Brain microvascular endothelial cell (primary cell): ENCODE data around the gene CHMP4A.
"Not testable (repeated sequence)": the region's sequence is repeated elsewhere in the genome, so short reads cannot be mapped to it uniquely, and the experiment has no call there.

Source experiments
- DNase-seq: peaks from one replicate; pipeline ENCODE4 v3.0.0-alpha.2; 2020
- H3K27ac ChIP-seq: fragments of 250-450 bp; sonication (Bioruptor Pico); 2 replicates; pipeline ENCODE4 v1.5.1; 2020; ENCODE audit warnings: mild to moderate bottlenecking, moderate library complexity
- H3K27me3 ChIP-seq: fragments of 250-450 bp; sonication (Bioruptor Pico); replicated peaks from 2 replicates; pipeline ENCODE4 v1.5.1; 2020; ENCODE audit warnings: mild to moderate bottlenecking
- H3K36me3 ChIP-seq: fragments of 250-450 bp; sonication (Bioruptor Pico); replicated peaks from 2 replicates; pipeline ENCODE4 v1.5.1; 2020; ENCODE audit warnings: mild to moderate bottlenecking
- H3K4me3 ChIP-seq: 2 replicates; pipeline ENCODE4 v1.5.1; 2011; ENCODE audit warnings: low read depth, mild to moderate bottlenecking, control low read depth, low read length, moderate library complexity
- in situ Hi-C: cut with HindIII; loops from 2 replicates; pipeline ENCODE4 v1.10.0; 2017; ENCODE audit warnings: low sequenced_read_pairs, low pct_ligation_motif_present
- TF ChIP-seq, protein P1 (sequence below): IDR thresholded peaks from 2 replicates; pipeline ENCODE4 v1.5.1; 2011; ENCODE audit warnings: low read depth, mild to moderate bottlenecking, moderate library complexity, low read length, control low read depth, inconsistent platforms; ENCODE audit errors: missing control alignments

The CHMP4A gene

DNA sequence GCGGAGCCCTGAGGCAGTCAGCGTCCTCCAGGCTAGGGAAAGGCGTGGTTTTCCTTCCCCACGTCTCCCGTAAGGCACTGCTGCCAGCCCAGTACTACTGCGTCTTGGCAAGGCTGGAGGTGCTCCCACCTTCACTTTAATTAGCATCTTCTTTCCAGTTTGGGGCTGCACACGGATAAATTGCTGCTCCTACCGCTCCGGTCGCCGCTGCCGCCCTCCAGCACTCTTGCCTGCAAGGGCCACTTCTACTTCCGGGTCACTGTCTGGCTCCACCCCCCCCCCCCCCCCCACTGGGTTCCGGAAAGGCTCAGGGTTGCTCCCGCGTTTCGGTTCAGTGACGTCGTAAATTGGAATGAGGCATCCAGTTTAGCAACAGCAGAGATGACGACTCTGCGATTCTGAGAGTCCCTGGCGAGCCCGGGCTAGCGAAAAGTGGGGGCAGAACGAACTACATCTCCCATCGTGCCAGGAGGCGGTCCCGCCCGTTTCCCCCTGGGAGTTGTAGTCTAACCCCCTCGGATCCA, 18.9 kb upstream of the CHMP4A start, which contains the start of gene NEDD8:
Gene NEDD8 (minus strand): TSS at position 247 of the 524 bp plus-strand sequence. CDS start 100 bp downstream, at position 147.
- Histone ChIP-seq H3K36me3 (peaks cover 20% of the 10 kb centered on the region), H3K27ac (peak within 1 kb of the TSS; percentile 85), H3K27me3 (no peaks in the 10 kb centered on the region), H3K4me3 (peak within 1 kb of the TSS; percentile 93)
- in situ Hi-C loops: no loop called here
- peak; percentile 98 for DNase-seq
- TF ChIP-seq, protein P1, sequence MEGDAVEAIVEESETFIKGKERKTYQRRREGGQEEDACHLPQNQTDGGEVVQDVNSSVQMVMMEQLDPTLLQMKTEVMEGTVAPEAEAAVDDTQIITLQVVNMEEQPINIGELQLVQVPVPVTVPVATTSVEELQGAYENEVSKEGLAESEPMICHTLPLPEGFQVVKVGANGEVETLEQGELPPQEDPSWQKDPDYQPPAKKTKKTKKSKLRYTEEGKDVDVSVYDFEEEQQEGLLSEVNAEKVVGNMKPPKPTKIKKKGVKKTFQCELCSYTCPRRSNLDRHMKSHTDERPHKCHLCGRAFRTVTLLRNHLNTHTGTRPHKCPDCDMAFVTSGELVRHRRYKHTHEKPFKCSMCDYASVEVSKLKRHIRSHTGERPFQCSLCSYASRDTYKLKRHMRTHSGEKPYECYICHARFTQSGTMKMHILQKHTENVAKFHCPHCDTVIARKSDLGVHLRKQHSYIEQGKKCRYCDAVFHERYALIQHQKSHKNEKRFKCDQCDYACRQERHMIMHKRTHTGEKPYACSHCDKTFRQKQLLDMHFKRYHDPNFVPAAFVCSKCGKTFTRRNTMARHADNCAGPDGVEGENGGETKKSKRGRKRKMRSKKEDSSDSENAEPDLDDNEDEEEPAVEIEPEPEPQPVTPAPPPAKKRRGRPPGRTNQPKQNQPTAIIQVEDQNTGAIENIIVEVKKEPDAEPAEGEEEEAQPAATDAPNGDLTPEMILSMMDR: no peak

DNA sequence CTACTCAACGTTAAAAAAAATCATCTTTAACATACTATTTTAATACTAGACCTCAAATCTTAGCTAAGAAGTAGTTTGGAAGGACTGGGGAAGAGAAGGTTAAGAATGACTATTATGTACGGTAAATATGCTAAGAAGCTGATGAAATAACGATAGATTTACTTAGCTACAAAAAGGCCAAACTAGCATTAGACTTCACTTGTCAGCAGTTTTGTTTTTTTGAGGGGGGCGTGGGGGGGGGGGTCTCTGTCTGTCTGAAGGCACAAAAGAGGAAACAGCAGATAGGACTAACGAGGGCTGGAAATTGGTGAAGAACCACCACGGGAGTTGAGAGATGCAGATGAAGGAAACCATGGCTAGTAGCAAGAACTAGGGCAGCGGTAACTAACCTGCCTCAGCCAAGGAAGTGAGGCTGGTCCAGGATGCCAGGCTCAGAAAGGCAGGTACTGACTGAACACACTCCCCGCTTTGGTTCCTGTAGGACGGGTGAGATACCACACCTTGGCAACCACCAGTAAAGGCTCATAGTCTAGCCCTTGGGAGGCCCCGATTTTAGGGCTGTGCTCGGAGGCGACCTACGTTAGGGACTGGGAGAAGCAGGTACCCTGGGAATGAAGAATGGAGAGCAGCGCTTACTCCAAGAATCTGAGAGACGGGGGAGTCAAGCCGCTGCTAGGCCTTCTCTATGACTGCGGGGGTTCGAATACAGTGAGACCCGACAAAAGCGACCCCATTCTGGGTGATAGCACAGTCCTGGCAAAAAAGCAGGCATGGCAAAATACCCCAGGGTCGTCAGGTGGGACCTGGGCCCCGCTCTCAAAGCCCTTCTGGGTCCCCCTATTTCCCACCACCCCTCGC, 18.2 kb upstream of the CHMP4A start:
- in situ Hi-C loops: no loop called here
- DNase-seq: no peak
- H3K27ac ChIP-seq: peak overlapping the region; percentile 85
- no peaks in the 10 kb centered on the region for H3K27me3 ChIP-seq
- H3K4me3 ChIP-seq: peak overlapping the region; percentile 93
- TF ChIP-seq, protein P1: no peak
- peaks cover 14% of the 10 kb centered on the region for H3K36me3 ChIP-seq

DNA sequence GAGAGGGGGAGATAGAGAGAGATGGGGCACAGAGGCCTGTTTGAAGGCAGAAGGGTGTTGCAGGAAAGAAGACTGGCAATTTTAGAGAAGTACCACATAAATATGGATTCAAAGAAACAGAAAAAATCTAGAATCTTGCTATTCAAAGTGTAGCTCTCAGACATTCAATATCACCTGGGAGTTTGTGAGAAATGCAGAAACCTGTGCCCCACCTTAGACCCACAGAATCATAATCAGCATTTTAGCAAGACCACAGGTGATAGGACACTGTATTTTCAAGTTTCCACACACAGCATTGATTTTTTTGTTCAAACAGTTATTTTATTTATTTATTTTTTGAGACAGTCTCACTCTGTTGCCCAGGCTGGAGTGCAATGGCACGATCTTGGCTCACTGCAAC, 15.6 kb upstream of the CHMP4A start:
- no peak for DNase-seq
- Histone ChIP-seq H3K27me3 (no peaks in the 10 kb centered on the region), H3K27ac (no peak overlapping the region), H3K36me3 (peaks cover 3% of the 10 kb centered on the region), H3K4me3 (no peak overlapping the region)
- in situ Hi-C loops: no loop called here
- TF ChIP-seq, protein P1: no peak

DNA sequence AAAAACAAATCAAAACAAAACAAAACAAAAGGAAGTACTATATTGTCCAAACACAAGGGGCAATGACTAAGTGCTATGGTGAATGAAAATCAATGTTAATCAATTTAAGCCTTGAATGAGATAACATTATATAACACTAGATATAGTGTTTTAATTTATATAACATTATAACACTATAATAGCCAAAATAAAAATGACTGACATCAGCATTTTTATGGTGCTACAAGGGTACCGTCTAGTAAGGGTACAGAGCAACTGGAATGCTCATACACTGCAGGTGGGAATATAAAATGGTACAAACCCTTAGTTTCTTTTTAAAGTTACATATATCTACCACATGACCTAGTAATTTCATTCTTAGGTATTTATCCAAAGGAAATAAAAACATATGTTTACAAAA, 13.2 kb upstream of the CHMP4A start:
- Histone ChIP-seq H3K27ac (no peak overlapping the region), H3K27me3 (no peaks in the 10 kb centered on the region), H3K36me3 (peaks cover 3% of the 10 kb centered on the region), H3K4me3 (no peak overlapping the region)
- TF ChIP-seq, protein P1: no peak
- in situ Hi-C loops: no loop called here
- no peak for DNase-seq

DNA sequence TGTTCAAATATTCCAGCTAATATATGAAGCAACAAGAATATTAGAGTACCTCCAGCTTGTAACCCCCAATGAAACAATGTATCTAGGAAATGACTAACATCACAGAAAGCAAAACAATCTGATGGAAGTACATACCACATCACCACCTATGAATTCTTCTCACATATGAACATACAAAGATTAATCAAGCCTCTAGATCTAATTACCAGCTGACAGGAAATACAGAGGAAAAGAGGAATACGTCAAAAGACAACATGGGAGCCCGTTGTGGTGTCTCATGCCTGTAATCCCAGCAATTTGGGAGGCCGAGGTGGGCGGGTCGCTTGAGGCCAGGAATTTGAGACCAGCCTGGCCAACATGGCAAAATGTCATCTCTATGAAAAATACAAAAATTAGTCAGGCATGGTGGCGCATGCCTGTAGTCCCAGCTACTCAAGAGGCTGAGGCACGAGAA, 11.4 kb upstream of the CHMP4A start:
- DNase-seq: peak; percentile 78
- peaks cover 3% of the 10 kb centered on the region for H3K36me3 ChIP-seq
- H3K4me3 ChIP-seq: no peak overlapping the region
- peak overlapping the region; percentile 69 for H3K27ac ChIP-seq
- in situ Hi-C loops: no loop called here
- TF ChIP-seq, protein P1: no peak
- no peaks in the 10 kb centered on the region for H3K27me3 ChIP-seq

DNA sequence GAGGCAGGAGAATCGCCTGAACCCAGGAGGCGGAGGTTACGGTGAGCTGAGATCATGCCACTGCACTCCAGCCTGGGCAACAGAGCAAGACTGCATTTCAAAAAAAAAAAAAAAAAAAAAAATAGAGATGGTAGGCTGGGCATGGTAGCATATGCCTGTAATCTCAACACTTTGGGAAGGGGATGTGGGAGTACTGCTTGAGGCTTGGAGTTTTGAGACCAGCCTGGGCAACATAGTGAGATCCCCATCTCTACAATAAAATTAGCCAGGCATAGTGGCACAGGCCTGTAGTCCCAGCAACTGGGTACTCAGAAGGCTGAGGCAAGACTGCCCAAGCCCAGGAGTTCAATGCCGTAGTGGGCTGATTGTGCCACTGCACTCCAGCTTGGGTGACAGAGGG, 9.7 kb upstream of the CHMP4A start:
- H3K4me3 ChIP-seq, H3K27me3 ChIP-seq, H3K36me3 ChIP-seq, in situ Hi-C loops, H3K27ac ChIP-seq, DNase-seq: not testable (repeated sequence)
